ENCODE measurements around the gene NAT10.

NAT10 gene

DNA sequence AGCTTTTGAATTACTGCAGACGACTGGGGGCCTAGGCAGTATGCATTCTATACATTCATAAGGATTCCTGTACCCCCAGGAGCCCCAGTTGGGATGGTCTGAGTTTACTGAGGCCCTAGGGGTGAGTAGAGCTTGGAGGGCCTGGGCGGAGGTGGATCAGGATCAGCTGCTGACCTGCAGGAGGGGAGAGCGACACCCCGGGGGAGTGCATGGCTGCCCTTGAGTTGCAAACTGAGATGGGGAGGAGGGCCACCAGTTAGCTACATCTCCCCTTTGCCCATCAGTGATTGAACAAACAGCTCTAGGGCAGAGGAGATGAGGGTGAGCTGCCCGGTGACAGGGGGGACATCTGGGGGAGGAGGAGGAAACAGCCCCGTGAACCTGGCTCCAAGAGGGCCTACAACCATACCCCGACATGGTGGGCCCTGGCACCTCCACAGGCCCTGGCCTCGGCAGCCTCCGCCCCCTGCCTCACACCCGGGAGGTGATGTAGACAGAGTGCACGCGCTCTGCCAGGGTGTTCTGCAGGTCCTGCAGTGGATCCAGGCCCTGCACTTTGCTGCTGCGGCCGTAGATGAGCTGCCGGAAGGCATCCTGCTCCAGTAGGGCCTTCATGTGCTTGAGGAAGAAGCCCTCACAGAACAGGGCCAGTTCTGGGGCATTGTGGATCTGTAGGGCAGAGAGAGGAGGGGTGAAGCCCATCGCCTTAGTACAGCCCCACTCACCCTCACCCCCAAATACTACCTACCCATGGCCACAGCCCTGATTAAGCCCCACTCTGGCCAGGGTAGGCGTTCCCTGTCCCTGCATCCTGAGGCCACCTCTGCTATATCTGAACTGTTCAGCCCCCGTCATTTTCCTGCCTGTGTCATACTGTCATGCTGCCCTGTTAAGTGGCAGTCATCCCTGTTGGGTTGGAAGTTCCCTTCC lies 46.8 kb downstream of the NAT10 start:
- no peak overlapping the region for H3K4me3 ChIP-seq (ENCODE audit: low read length)
- no peak for DNase-seq (ENCODE audit: low read depth)
- TF ChIP-seq, protein P1, sequence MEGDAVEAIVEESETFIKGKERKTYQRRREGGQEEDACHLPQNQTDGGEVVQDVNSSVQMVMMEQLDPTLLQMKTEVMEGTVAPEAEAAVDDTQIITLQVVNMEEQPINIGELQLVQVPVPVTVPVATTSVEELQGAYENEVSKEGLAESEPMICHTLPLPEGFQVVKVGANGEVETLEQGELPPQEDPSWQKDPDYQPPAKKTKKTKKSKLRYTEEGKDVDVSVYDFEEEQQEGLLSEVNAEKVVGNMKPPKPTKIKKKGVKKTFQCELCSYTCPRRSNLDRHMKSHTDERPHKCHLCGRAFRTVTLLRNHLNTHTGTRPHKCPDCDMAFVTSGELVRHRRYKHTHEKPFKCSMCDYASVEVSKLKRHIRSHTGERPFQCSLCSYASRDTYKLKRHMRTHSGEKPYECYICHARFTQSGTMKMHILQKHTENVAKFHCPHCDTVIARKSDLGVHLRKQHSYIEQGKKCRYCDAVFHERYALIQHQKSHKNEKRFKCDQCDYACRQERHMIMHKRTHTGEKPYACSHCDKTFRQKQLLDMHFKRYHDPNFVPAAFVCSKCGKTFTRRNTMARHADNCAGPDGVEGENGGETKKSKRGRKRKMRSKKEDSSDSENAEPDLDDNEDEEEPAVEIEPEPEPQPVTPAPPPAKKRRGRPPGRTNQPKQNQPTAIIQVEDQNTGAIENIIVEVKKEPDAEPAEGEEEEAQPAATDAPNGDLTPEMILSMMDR (IDR thresholded peaks at IDR 0.05; ENCODE audit: insufficient read depth, low read depth, low read length, missing control alignments): no peak

DNA sequence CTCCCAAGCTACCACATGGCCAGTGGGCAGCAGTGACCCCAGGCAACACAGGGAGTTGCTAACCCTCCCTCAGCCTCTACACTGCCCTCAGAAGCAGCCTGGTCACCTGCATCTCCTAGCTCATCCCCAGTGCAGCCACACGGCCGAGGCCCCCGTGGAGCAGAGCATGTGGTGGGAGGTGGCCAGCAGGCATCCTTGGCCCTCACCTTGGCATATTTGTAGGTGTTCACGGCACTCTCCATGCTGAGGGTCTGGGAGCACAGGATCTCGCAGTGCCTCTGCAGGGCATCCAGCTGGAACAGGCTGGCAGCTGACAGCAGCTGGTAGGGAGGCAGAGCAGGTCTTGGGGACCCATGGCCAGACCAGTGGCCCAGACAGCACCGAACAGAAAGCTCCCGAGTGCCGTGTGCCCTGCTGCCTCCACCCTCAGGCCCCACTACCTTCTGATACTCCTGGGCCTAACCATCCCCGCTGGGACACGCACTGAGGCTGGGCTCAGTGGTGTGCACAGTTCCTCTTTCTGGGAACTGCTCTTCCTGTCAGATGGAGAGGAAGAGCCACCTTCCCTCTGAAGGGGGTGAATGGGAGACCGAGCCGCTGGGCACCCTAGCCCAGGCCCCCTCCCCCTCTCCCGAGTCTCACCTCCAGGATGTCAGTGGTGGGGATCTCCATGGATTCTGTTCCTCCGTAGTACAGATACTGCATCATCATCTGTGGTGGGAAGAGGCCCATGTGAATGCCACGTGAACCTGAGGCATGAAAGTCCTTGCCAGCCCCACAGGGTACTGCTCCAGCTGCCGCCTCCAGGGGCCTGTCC lies 48.8 kb downstream of the NAT10 start:
- DNase-seq (ENCODE audit: low read depth): no peak
- TF ChIP-seq, protein P1 (IDR thresholded peaks at IDR 0.05; ENCODE audit: insufficient read depth, low read depth, low read length, missing control alignments): no peak
- no peak overlapping the region for H3K4me3 ChIP-seq (ENCODE audit: low read length)

GRCh38 chr11:34155057-34155756 lies 49.8 kb downstream of the NAT10 start:
- no peak overlapping the region for H3K4me3 ChIP-seq (ENCODE audit: low read length)
- TF ChIP-seq, protein P1 (IDR thresholded peaks at IDR 0.05; ENCODE audit: insufficient read depth, low read depth, low read length, missing control alignments): no peak
- DNase-seq (ENCODE audit: low read depth): no peak

GRCh38 chr11:34155757-34156062 lies 50.3 kb downstream of the NAT10 start:
- no peak overlapping the region for H3K4me3 ChIP-seq (ENCODE audit: low read length)
- DNase-seq (ENCODE audit: low read depth): no peak
- TF ChIP-seq, protein P1 (IDR thresholded peaks at IDR 0.05; ENCODE audit: insufficient read depth, low read depth, low read length, missing control alignments): no peak

GRCh38 chr11:34157163-34157562 lies 51.7 kb downstream of the NAT10 start:
- no peak overlapping the region for H3K4me3 ChIP-seq (ENCODE audit: low read length)
- DNase-seq (ENCODE audit: low read depth): no peak
- TF ChIP-seq, protein P1 (IDR thresholded peaks at IDR 0.05; ENCODE audit: insufficient read depth, low read depth, low read length, missing control alignments): no peak

GRCh38 chr11:34158661-34159060 lies 53.2 kb downstream of the NAT10 start:
- no peak overlapping the region for H3K4me3 ChIP-seq (ENCODE audit: low read length)
- TF ChIP-seq, protein P1 (IDR thresholded peaks at IDR 0.05; ENCODE audit: insufficient read depth, low read depth, low read length, missing control alignments): no peak
- no peak for DNase-seq (ENCODE audit: low read depth)
